GM12878 (cell line): ENCODE data around the gene SLC34A1. TPM values are rescaled to one million over a fixed set of nuclear protein-coding genes. Genes with fewer than 3 reads are reported as not detected.

Experiments used
- BACH1 ChIP-seq: fragments of 450-650 bp; IDR thresholded peaks from 2 replicates; pipeline ENCODE4 v1.6.1; 2017; ENCODE audit warnings: mild to moderate bottlenecking, borderline replicate concordance
- CEBPB ChIP-seq, 2 experiments: fragments of 150-350 bp in 1 of 2; IDR thresholded peaks; 2 replicates each; pipeline ENCODE4 v1.6.1; 2012 to 2014; ENCODE audit warnings: low read depth in 2 of 2, low read length in 2 of 2, borderline replicate concordance in 1 of 2, inconsistent platforms in 1 of 2
- DPF2 ChIP-seq: fragments of 450-650 bp; IDR thresholded peaks from 2 replicates; pipeline ENCODE4 v1.6.1; 2017; ENCODE audit warnings: mild to moderate bottlenecking
- ESRRA ChIP-seq: IDR thresholded peaks from 2 replicates; pipeline ENCODE4 v1.6.1; 2012; ENCODE audit warnings: mild to moderate bottlenecking, low read length, improper control_type of control experiment
- KAT2A ChIP-seq: conservative IDR thresholded peaks from 2 replicates; pipeline ENCODE4 v1.6.1; 2011; ENCODE audit warnings: low read depth, low read length; ENCODE audit not compliant: control insufficient read depth
- PML ChIP-seq: IDR thresholded peaks from 2 replicates; pipeline ENCODE4 v1.6.1; 2012; ENCODE audit warnings: low read length, inconsistent platforms
- RCOR1 ChIP-seq: conservative IDR thresholded peaks from 2 replicates; pipeline ENCODE4 v1.6.1; 2012; ENCODE audit warnings: low read depth, low read length, improper control_type of control experiment
- RFX5 ChIP-seq: IDR thresholded peaks from 2 replicates; pipeline ENCODE4 v1.6.1; 2011; ENCODE audit warnings: low read depth, low read length, improper control_type of control experiment
- WRNIP1 ChIP-seq: IDR thresholded peaks from 2 replicates; pipeline ENCODE4 v1.6.1; 2011; ENCODE audit warnings: low read depth, low read length, improper control_type of control experiment, borderline replicate concordance
- ZZZ3 ChIP-seq: IDR thresholded peaks from 2 replicates; pipeline ENCODE4 v1.6.1; 2011; ENCODE audit warnings: low read depth; ENCODE audit not compliant: control insufficient read depth, insufficient read length
- polyA plus RNA-seq, 11 experiments: library from polyadenylated mRNA; depleted of rRNA in 4 of 11; unstranded in 6 of 11; stranded (reverse) in 5 of 11; fragments of >200 nt; fragmentation: Nextera tagmentation in 4 of 11; fragmentation: Illumina TruSeq in 1 of 11; extraction: Ambion mirVana in 4 of 11; extraction: Trizol in 1 of 11; gene quantifications; 1 replicate in 1 of 11; 2 replicates in 10 of 11; pipeline versions ENCODE4 v1.2.1 to v1.2.3, GENCODE V29; 2011 to 2016; ENCODE audit warnings: inconsistent platforms in 2 of 11, missing spikeins in 2 of 11, low read depth in 1 of 11
- total RNA-seq, 4 experiments: library from RNA; depleted of rRNA in 3 of 4; stranded (reverse); fragments of >200 nt in 3 of 4; fragmentation: Illumina TruSeq in 1 of 4; extraction: Trizol in 1 of 4; gene quantifications; 2 replicates each; pipeline versions ENCODE4 v1.2.1 to v1.2.3, GENCODE V29; 2013 to 2021
- TF ChIP-seq, protein P1 (sequence below): IDR thresholded peaks from 2 replicates; pipeline ENCODE4 v1.6.1; 2011; ENCODE audit warnings: low read depth, mild to moderate bottlenecking, low read length, moderate library complexity, borderline replicate concordance; ENCODE audit errors: extremely low read depth
- TF ChIP-seq, protein P2 (sequence below): fragments of 150-350 bp; IDR thresholded peaks from 2 replicates; pipeline ENCODE4 v1.6.1; 2016; ENCODE audit warnings: low read depth, low read length
- TF ChIP-seq, protein P3 (sequence below): fragments of 450-650 bp; IDR thresholded peaks from 2 replicates; pipeline ENCODE4 v1.6.1; 2017; ENCODE audit warnings: mild to moderate bottlenecking, moderate library complexity
- TF ChIP-seq, protein P4 (sequence below): fragments of 450-650 bp; conservative IDR thresholded peaks from 2 replicates; pipeline ENCODE4 v1.6.1; 2017; ENCODE audit warnings: mild to moderate bottlenecking, moderate library complexity
- TF ChIP-seq, protein P5 (sequence below): fragments of 450-650 bp; IDR thresholded peaks from 2 replicates; pipeline ENCODE4 v1.6.1; 2017; ENCODE audit warnings: antibody characterized with exemption, mild to moderate bottlenecking, moderate library complexity
- TF ChIP-seq, protein P6 (sequence below): IDR thresholded peaks from 2 replicates; pipeline ENCODE4 v1.6.1; 2012; ENCODE audit warnings: low read depth, low read length, improper control_type of control experiment

SLC34A1 gene
- total and polyA plus RNA-seq, 10 of the 15 experiments (the other 5 are each of a cell fraction or from before 2014, with no cell fraction given) = 0.03 to 0.14 (median 0.09) TPM; not detected in 2

DNA sequence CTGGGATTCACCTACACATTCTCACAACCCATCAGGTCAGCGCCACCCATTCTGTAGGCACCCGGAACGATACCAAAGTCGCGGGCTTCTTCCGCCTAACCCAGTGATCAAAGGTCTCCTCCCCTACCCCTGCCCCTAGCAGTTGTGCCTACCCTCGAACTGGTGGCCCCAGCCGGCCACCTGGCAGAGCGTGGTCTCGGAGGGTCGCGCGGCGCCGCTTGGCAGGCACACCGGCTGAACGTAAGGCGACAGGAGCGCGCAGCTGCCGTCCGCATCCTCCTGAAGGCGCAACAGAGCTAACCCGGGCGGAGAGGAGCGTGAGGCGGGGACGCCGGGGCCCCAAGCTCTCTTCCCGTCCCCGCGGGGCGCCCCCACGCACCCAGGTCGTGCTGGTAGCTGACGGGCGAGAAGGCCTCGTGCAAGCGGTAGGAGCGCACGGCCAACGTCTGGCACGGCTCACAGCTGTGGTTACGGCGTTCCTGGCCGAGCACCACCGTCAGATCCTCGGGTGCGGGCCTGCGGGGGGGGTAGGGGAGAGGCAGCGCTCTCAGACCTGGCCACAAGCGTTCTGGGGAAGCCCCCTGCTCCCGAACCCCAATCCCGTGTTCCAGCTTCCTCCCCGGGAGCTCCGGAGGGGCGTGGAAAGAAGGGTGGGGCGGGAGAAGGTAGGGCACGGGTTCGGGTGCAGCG lies 19.0 kb downstream of the SLC34A1 start (continued):
- TF ChIP-seq, protein P1, sequence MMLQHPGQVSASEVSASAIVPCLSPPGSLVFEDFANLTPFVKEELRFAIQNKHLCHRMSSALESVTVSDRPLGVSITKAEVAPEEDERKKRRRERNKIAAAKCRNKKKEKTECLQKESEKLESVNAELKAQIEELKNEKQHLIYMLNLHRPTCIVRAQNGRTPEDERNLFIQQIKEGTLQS = no peak
- no peak for TF ChIP-seq WRNIP1
- no peak for TF ChIP-seq RCOR1
- no peak for TF ChIP-seq ESRRA
- TF ChIP-seq BACH1 = 0 out of 2 replicates have a peak, but pooled peaks have one; percentile 5
- no peak for TF ChIP-seq PML
- TF ChIP-seq, protein P2, sequence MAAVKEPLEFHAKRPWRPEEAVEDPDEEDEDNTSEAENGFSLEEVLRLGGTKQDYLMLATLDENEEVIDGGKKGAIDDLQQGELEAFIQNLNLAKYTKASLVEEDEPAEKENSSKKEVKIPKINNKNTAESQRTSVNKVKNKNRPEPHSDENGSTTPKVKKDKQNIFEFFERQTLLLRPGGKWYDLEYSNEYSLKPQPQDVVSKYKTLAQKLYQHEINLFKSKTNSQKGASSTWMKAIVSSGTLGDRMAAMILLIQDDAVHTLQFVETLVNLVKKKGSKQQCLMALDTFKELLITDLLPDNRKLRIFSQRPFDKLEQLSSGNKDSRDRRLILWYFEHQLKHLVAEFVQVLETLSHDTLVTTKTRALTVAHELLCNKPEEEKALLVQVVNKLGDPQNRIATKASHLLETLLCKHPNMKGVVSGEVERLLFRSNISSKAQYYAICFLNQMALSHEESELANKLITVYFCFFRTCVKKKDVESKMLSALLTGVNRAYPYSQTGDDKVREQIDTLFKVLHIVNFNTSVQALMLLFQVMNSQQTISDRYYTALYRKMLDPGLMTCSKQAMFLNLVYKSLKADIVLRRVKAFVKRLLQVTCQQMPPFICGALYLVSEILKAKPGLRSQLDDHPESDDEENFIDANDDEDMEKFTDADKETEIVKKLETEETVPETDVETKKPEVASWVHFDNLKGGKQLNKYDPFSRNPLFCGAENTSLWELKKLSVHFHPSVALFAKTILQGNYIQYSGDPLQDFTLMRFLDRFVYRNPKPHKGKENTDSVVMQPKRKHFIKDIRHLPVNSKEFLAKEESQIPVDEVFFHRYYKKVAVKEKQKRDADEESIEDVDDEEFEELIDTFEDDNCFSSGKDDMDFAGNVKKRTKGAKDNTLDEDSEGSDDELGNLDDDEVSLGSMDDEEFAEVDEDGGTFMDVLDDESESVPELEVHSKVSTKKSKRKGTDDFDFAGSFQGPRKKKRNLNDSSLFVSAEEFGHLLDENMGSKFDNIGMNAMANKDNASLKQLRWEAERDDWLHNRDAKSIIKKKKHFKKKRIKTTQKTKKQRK = no peak
- TF ChIP-seq, protein P3, sequence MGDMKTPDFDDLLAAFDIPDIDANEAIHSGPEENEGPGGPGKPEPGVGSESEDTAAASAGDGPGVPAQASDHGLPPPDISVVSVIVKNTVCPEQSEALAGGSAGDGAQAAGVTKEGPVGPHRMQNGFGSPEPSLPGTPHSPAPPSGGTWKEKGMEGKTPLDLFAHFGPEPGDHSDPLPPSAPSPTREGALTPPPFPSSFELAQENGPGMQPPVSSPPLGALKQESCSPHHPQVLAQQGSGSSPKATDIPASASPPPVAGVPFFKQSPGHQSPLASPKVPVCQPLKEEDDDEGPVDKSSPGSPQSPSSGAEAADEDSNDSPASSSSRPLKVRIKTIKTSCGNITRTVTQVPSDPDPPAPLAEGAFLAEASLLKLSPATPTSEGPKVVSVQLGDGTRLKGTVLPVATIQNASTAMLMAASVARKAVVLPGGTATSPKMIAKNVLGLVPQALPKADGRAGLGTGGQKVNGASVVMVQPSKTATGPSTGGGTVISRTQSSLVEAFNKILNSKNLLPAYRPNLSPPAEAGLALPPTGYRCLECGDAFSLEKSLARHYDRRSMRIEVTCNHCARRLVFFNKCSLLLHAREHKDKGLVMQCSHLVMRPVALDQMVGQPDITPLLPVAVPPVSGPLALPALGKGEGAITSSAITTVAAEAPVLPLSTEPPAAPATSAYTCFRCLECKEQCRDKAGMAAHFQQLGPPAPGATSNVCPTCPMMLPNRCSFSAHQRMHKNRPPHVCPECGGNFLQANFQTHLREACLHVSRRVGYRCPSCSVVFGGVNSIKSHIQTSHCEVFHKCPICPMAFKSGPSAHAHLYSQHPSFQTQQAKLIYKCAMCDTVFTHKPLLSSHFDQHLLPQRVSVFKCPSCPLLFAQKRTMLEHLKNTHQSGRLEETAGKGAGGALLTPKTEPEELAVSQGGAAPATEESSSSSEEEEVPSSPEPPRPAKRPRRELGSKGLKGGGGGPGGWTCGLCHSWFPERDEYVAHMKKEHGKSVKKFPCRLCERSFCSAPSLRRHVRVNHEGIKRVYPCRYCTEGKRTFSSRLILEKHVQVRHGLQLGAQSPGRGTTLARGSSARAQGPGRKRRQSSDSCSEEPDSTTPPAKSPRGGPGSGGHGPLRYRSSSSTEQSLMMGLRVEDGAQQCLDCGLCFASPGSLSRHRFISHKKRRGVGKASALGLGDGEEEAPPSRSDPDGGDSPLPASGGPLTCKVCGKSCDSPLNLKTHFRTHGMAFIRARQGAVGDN = 0 out of 2 replicates have a peak, but pooled peaks have one; percentile 6
- TF ChIP-seq DPF2 = no peak
- no peak for TF ChIP-seq KAT2A
- TF ChIP-seq, protein P4, sequence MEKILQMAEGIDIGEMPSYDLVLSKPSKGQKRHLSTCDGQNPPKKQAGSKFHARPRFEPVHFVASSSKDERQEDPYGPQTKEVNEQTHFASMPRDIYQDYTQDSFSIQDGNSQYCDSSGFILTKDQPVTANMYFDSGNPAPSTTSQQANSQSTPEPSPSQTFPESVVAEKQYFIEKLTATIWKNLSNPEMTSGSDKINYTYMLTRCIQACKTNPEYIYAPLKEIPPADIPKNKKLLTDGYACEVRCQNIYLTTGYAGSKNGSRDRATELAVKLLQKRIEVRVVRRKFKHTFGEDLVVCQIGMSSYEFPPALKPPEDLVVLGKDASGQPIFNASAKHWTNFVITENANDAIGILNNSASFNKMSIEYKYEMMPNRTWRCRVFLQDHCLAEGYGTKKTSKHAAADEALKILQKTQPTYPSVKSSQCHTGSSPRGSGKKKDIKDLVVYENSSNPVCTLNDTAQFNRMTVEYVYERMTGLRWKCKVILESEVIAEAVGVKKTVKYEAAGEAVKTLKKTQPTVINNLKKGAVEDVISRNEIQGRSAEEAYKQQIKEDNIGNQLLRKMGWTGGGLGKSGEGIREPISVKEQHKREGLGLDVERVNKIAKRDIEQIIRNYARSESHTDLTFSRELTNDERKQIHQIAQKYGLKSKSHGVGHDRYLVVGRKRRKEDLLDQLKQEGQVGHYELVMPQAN = no peak
- TF ChIP-seq RFX5 = no peak
- TF ChIP-seq, protein P5, sequence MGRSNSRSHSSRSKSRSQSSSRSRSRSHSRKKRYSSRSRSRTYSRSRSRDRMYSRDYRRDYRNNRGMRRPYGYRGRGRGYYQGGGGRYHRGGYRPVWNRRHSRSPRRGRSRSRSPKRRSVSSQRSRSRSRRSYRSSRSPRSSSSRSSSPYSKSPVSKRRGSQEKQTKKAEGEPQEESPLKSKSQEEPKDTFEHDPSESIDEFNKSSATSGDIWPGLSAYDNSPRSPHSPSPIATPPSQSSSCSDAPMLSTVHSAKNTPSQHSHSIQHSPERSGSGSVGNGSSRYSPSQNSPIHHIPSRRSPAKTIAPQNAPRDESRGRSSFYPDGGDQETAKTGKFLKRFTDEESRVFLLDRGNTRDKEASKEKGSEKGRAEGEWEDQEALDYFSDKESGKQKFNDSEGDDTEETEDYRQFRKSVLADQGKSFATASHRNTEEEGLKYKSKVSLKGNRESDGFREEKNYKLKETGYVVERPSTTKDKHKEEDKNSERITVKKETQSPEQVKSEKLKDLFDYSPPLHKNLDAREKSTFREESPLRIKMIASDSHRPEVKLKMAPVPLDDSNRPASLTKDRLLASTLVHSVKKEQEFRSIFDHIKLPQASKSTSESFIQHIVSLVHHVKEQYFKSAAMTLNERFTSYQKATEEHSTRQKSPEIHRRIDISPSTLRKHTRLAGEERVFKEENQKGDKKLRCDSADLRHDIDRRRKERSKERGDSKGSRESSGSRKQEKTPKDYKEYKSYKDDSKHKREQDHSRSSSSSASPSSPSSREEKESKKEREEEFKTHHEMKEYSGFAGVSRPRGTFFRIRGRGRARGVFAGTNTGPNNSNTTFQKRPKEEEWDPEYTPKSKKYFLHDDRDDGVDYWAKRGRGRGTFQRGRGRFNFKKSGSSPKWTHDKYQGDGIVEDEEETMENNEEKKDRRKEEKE = no peak
- TF ChIP-seq, protein P6, sequence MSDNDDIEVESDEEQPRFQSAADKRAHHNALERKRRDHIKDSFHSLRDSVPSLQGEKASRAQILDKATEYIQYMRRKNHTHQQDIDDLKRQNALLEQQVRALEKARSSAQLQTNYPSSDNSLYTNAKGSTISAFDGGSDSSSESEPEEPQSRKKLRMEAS = no peak; the same call in 1 of the 2 replicates
- no peak for TF ChIP-seq ZZZ3
- TF ChIP-seq CEBPB (IDR thresholded peaks at IDR 0.05; ENCODE audit: borderline replicate concordance in 1 of 2, low read depth in 2 of 2, low read length in 2 of 2) = no peak
